C4-2B (cell line): ENCODE data around the gene RNLS.

ENCODE experiments used
- CTCF ChIP-seq: fragments of 450-650 bp; conservative IDR thresholded peaks from 2 replicates; pipeline ENCODE4 v1.5.1; 2017; ENCODE audit warnings: mild to moderate bottlenecking
- ZFX ChIP-seq: fragments of 450-650 bp; IDR thresholded peaks from 2 replicates; pipeline ENCODE4 v1.6.1; 2017

- no peak for TF ChIP-seq CTCF
- no peak for TF ChIP-seq ZFX
Observed at GRCh38 chr10:88259381-88259780, 323.7 kb downstream of the RNLS start.
